HG03097 (cell line): ENCODE measurements around the gene RFX4.

Experiments used
- ATAC-seq: cut with Tn5 transposase; IDR thresholded peaks from one replicate; pipeline ENCODE4 v1.9.1; 2021; ENCODE audit not compliant: unreplicated experiment, low FRiP score

Gene RFX4

GRCh38 chr12:106582641-106583230 is at the start of gene RFX4:
Gene RFX4, plus strand, starts transcription at chr12:106583004. Its CDS starts 317 bp downstream, at chr12:106583321.
- ATAC-seq, result no peak

DNA sequence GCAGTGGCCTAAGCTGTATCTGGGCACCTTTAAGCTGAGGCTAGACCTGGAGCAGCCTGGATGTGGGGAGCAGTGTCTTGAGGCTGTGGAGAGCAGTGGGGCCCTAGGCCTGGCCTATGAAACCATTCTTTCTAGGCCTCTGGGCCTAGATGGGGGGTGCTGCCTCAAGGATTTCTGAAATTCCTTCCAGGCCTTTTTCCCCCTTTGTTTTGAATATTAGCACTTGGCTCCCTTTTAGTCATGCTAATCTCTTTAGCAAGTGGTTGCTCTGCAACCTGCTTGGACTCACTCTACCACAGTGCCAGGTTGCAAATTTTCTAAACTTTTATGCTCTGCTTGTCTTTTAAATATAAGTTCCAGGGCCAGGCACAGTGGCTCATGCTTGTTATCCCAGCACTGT is 41.6 kb upstream of the RFX4 start:
- no peak for ATAC-seq

DNA sequence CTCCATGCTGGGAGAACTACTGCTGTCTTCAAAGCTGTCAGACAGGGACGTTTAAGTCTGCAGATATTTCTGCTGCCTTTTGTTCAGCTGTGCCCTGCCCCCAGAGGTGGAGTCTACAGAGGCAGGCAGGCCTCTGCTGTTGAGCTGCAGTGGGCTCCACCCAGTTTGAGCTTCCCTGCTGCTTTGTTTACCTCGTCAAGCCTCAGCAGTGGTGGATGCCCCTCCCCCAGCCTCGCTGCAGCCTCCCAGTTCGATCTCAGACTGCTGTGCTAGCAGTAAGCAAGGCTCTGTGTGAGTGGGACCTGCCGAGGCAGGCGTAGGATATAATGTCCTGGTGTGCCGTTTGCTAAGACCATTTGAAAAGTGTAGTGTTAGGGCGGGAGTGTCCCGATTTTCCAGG is 31.4 kb upstream of the RFX4 start:
- ATAC-seq, result no peak

GRCh38 chr12:106552228-106552627 is 30.6 kb upstream of the RFX4 start:
- ATAC-seq, result no peak

DNA sequence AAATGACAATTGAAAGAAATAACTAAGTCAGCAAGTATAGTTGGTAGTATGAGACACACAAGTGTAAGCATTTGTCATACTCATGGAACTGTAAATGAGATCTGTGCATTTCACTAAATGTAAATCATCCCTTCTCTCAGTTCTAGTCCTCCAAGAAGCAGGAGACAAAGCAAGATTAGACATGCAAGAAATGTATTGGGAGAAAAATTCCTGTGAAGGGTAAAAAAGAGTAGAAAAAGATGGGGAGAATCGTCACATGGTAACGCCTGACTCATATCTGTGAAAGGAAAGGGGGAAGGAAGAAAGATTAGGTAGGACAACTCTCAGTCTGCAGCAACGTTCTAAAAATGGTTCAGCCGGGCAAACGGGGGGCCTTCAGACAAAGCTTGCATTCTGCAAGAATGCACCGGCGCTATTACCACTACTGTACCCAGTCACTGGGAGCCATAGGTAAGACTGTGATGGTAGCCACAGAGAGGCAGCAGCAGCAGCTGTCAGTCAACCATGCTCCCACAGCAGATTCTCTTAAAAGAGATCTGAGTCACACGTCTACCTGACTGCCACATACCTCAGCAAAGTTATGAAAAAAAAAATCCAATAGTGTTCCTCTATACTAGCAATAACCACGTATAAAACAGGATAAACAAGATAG is 18.0 kb upstream of the RFX4 start:
- ATAC-seq, result no peak

DNA sequence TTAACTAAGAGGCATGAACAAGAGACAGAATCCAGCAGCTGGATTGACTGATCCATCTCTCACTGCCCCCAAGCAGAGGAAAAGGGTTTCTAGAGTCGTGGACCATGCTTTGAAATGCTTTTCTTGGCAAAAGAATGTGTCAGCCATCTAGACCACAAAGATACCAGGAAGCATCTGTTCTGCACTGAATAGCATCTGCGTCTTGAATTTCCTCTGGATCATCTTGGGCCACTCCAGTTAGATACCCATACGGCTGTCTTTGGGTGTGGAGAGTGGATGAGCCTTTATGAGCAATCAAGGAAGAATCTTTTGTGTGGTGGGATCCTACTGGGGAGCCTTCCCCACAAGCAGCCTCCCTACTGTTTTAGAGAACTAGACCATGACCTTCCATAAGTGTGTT is 16.0 kb upstream of the RFX4 start:
- no peak for ATAC-seq

DNA sequence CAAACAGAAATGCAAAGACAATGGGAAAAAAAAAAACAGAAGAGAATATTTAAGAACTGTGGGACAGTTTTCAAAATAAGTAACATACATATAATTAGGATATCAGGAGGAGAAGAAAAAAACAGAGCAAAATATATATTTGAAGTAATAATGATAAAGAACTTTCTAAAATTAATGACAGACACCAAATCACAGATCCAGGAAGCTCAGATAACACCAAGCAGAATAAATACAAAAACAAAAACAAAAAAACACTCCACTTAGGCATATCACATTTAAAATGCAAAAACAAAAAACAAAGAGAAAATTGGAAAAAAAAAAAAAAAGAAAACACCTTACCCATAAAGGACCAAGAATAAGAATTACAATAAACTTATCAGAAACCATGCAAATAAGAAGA is 9.6 kb upstream of the RFX4 start:
- no peak for ATAC-seq

- ATAC-seq, result no peak
Observed at GRCh38 chr12:106576848-106577247, 6.0 kb upstream of the RFX4 start.

- ATAC-seq, result no peak
Observed at GRCh38 chr12:106580671-106581508, 1.9 kb upstream of the RFX4 start.

- no peak for ATAC-seq
Observed at GRCh38 chr12:106581543-106582248, 1.1 kb upstream of the RFX4 start.

DNA sequence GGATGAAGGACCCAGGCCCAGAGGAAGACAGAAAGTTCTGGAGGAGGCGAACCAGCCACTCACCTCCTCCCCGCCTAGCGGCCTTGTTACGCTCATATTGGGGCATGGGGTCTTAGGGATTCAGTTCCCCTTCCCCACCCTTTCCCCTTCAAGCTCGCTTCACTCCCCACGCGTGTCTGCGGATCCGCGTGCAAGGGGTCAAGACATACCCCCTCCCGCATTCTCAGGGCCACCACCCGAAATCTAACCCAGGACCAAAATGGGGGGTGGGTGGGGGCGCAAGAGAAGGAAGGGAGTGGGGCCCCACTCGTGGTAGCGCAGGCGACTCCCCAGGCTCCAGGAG is 584 bp upstream of the RFX4 start:
- no peak for ATAC-seq

DNA sequence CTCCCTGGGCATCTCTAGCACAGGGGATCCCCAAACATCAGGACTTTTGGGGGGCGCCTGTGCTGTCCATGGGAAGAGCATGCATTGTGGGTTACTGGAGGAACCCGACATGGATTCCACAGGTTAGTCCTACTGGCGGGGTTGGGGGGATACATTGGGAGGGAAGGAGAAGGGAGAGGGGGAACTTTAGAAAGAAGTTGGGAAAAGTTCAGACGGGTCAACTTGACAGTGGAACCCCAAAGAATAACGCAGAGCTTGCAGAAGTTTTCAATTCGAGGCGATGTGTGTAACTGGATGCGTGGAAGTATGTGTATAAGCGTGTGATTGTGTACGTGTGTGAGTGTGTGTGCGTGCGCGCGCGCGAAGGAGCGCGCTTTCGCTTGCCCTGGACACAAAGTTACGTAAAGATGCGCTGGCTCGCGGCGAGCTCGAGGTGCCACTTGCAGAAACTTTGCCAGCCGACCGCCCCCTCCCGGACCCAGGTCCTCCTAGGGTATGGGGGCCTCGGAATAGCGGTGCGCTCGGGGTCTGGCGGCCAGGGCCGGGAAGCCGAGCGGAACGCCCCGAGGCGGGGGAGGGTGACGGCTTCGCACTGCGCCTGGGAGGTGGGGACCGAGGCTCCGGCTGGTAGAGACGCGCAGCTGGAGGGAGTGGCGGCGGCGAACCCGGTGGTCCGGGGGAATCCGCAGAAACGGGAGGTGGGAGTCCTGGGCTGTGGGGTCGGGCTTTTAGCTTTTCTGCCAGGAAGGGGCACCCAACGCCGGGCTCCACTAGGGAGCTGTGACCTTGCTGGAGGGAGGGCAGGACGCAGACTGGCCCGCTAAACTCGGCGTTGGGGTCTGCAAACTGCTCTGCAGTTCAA is 669 bp downstream of the RFX4 start:
- no peak for ATAC-seq

GRCh38 chr12:106584104-106585064 is 1.6 kb downstream of the RFX4 start:
- ATAC-seq, result no peak

GRCh38 chr12:106585105-106585520 is 2.3 kb downstream of the RFX4 start:
- no peak for ATAC-seq

DNA sequence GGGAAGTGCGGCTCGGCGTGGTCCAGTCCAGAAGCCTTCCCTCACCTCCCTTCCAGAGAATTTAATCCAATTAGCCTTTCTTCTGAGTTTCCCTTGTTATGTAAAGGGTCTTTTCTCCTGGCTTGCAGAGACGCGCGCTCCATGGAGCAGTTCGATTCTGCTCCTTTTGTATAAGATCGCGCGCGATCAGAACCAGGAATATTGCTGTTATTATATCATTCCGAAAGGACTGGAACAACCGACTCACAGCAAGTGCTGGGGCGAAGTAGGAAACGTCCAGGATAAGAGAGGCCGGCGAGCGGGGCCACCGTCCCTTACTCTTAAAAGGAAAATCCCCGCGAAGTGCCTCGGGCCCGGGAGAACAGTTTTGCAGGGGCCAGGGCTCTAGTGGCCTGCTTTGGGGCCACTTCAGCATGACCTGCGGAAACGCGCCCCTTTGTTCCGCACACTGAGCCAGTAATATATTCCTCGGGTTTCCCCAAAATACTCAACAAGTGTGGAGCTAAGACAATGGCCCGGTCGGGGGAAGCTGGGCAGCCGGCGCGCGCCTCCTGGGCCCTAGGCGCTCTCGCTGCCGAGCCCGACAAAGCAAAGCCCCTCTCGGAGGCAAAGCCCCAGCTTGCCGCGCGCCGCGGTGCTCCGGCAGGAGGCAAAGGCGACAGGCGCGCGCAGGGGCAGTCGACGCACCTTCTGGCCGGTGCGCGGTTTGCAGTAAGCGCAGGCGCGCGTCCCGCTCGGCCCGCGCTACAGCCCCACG is 2.9 kb downstream of the RFX4 start:
- ATAC-seq, result no peak

DNA sequence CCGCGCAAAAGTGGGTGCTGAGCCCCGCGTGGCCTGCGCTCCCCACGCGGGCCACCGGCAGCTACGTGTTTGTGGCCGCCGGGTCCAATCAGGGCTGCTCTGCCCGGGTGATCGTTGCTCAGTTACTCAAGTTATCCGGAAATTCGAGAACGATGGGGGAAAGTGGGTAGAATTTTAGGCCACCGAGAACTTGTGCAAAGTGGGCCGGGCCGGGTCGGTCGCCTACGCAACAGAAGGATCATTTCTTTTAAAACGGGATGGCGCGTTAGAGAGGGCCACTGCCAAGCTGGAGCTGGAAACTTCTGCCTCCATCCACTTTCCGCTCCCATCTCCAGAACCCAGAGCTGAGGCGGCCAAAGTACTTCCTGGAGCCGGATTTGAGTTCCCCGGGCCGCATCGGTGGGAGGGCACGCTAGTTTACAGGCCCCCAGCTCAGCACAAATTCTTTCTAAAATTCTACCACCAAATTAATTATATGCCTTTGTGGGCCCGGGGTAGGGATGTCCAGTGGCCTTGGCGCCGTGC is 3.5 kb downstream of the RFX4 start:
- no peak for ATAC-seq

GRCh38 chr12:106586803-106587684 is 4.2 kb downstream of the RFX4 start:
- no peak for ATAC-seq
